Umbilical cord (tissue), 2 donors: ENCODE measurements around the gene SNTB2. TPM values are rescaled to one million over a fixed set of nuclear protein-coding genes. Genes with fewer than 3 reads are reported as not detected.

Source experiments
- DNase-seq: peaks from one replicate; pipeline ENCODE4 v3.0.0-alpha.2; 2015; ENCODE audit warnings: low spot score
- total RNA-seq: library from RNA; depleted of rRNA; stranded (reverse); fragments of >200 nt; gene quantifications from one replicate; pipeline ENCODE4 v1.2.3, GENCODE V29; 2014; ENCODE audit warnings: low replicate concordance; ENCODE audit not compliant: insufficient read depth

Gene SNTB2
- total RNA-seq, 1 donor from 2014 or later = 174 TPM

DNA sequence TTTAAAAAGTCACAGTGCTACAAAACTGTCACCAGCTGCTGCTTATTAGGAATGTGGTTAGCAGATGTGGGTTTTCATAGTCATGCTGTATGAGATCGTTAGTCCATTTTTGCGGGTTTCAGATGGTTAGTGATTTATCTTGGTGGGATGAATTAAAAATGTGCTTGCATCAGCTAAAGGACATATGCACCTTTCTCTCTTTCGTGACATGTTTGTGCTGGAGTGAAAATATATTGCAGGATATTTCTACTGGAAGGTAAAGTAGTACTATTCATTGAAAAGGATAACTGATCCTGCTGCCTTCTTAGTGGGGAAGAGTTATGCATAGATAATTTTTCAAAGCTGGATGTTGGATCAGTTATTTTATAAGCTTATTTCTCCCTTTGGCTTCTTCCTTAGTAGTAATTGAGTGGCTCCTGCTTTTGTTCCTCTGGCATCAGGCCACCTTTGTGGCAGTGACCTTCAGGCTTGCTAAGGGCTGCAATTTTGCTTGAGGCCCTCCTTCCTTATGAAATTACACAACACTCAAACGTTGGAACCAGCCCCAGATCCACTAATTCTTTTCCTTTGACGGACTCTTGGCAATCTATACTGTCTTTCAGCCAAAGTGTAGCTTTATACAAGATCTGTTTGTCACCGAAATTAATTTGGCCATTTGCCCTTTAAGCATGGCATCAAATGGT, 7.5 kb upstream of the SNTB2 start:
- peak; percentile 91 for DNase-seq

DNA sequence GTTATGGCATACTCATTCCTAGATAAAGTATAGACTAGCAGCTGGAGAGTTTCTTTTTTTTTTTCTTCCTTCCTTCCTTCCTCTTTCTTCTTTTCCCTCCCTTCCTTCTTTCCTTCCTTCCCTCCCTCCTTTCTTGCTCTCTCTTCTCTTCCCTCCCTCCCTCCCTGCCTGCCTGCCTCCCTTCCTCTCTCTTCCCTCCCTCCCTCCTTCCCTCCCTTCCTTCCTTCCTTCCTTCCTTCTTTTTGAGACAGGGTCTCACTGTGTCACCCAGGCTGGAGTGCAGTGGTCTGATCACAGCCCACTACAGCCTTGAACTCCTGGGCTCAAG, 7.0 kb upstream of the SNTB2 start:
- DNase-seq = no peak

DNA sequence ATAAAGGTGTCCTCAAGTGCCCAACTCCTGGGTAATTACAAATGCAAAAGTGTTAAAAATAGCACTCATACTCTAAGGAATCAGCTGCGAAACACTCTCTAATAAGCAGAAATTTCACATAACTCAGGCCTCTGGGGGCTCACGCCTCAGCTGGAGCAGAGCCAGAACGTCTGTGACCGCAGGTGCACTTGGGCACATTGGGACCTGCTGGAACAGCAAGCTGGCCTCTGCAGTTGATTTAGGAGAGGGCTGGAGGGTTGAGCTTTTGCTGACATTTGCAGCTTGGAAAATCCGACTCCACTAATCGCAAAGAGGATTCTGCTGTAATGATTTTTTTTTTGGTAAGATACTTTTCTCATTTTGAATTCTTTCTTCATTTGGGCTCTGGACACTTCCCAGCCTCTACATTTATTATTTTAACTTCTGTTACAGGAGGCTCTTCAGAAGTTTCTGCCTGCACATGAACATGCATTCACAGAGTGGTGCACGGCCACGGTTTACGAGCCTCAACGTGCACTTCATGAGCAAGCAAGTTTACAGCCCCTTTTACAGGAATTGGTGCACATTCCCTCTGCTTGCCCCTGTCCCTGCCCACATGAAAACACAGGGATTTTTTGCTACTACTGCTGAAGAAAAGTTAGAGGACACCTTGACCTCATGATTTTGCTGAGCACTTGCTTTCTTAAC, 4.1 kb upstream of the SNTB2 start:
- DNase-seq = peak; percentile 33

GRCh38 chr16:69187446-69188235, 677 bp downstream of the SNTB2 start:
- peak; percentile 64 for DNase-seq

- DNase-seq = peak; percentile 47
Measured at GRCh38 chr16:69188236-69188549, 1.2 kb downstream of the SNTB2 start.

GRCh38 chr16:69188716-69189115, 1.8 kb downstream of the SNTB2 start:
- peak; percentile 47 for DNase-seq

GRCh38 chr16:69190046-69190588, 3.2 kb downstream of the SNTB2 start:
- DNase-seq = no peak

DNA sequence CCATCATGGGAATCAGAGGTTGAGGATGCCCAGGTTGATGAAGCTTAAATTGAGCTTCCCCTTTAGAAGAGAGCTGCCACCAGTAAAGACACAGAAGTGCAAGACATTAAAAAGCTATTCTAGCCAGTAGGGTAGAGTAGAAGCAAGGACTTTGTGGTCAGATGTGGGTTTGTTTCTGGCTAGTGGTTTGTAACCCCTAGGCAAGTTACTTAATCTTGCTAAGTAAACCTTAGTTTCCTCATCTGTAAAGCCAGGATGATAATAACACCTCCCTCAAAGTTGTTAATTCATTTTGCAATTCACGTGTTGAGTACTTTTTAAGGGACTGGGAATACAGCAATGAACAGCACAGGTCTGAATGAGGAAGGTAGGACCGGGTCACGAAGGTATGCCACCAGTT, 3.6 kb downstream of the SNTB2 start:
- no peak for DNase-seq

DNA sequence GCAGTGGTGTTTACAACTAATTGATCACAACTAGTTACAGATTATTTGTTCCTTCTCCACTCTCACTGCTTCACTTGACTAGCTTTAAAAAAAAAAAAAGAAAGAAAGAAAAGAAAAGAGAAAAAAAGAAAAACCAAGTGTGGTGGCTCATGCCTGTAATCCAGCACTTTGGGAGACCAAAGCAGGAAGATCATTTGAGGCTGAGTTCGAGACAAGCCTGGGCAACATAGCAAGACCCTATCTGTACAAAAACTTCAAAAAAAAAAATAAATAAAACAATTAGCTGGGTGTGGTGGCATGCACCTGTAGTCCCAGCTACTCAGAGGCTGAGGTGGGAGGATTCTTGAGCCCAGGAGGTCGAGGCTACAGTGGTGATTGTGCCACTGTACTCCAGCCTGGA, 4.2 kb downstream of the SNTB2 start:
- DNase-seq = no peak

GRCh38 chr16:69193855-69194254, 6.9 kb downstream of the SNTB2 start:
- no peak for DNase-seq

DNA sequence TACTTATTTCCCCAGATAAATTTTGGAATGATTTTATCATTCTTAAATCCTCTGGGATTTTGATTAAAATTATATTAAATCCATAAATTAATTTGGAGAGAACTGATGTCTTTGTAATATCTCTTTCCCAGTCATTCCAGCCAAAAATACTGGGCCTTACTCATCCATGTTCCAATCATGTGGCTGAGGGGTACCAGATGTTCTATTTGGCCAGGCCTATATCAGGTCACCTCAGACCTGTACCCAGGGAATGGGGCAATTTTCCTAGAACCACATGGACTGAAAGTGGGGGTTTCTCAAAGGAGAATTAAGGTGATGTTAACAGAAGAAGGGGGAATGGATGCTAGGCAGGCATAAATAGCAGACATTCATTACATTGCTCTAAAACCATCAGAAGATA, 7.5 kb downstream of the SNTB2 start:
- DNase-seq = no peak

- DNase-seq = no peak
Measured at GRCh38 chr16:69195369-69196029, 8.5 kb downstream of the SNTB2 start.

- DNase-seq = no peak
Measured at GRCh38 chr16:69197573-69197972, 10.6 kb downstream of the SNTB2 start.

- no peak for DNase-seq
Measured at GRCh38 chr16:69199382-69199781, 12.4 kb downstream of the SNTB2 start.

GRCh38 chr16:69201291-69201690, 14.3 kb downstream of the SNTB2 start:
- DNase-seq = peak; percentile 27

- no peak for DNase-seq
Measured at GRCh38 chr16:69201787-69202186, 14.8 kb downstream of the SNTB2 start.

- DNase-seq = no peak
Measured at GRCh38 chr16:69204172-69204571, 17.2 kb downstream of the SNTB2 start.

GRCh38 chr16:69209735-69210134, 22.8 kb downstream of the SNTB2 start:
- DNase-seq = no peak

DNA sequence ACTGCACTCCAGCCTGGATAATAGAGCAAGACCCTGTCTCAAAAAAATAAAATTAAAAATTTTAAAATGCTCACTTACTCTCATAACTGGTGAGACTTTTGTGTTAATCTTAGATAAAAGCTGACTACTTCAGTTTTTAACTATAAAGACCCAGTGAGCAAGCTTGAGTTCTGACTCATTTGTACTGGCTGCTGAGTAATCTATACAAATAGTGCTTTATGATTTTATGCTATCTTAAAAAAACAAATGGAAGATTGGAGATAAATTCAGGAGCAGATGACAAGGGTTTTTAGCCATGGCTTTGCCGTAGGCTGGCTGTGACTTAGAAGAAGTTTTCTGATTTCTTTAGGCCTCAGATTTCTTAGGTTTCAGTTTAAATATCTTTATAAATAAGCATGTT, 30.5 kb downstream of the SNTB2 start:
- DNase-seq = peak; percentile 55

DNA sequence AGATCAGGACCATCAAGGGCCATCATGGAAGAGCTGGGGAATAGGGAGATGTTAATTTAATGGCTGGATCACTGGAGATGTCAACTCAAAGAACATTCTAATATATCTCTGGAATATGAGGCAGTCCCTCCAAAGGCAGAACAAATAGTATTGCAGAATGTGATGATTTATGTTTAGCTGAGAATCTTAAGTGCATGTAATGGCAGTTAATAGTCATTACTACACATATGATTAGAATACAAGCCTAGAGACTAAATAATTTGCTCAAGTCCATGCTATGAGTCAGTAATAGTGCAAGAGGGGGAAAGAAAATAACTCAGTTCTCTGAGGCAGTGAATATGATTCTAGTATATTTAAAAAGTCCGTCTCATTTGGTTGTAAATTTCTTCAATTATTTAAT, 32.3 kb downstream of the SNTB2 start:
- DNase-seq = no peak

DNA sequence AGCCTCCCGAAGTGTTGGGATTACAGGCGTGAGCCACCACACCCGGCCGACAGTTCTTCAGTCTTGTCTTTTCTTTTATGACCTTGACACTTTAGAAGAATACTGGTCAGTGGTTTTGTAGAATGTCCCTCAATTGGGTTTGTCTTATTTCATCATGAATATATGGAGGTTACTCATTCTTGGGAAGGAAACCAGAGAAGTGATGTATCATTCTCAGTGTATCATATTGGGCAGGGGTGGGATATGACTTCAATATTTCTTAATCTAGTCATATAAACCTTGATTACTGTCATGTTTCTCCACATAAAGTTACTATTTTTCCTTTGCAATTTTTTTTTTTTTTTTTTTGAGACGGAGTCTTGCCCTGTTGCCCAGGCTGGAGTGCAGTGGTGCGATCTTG, 36.9 kb downstream of the SNTB2 start:
- no peak for DNase-seq

GRCh38 chr16:69225121-69225520, 38.2 kb downstream of the SNTB2 start:
- no peak for DNase-seq
